CD4-positive, alpha-beta T cell (primary cell): ENCODE data around the gene CALHM6. TPM values are rescaled to one million over a fixed set of nuclear protein-coding genes. Genes with fewer than 3 reads are reported as not detected.

Source experiments
- ATAC-seq: fragments of 200-7000 bp; cut with Tn5 transposase; one replicate; pipeline ENCODE4 v1.10.0; 2022; ENCODE audit warnings: mild to moderate bottlenecking; ENCODE audit not compliant: poor library complexity
- CTCF ChIA-PET: fragments of 350-600 bp; sonication (Branson Sonifier 250); formaldehyde crosslinking; loops from one replicate; lab custom pipeline; 2021; ENCODE audit warnings: antibody characterized with exemption, inconsistent platforms; lab: Charles Lee
- POLR2A ChIA-PET: fragments of 350-600 bp; sonication (Branson Sonifier 250); formaldehyde crosslinking; loops from one replicate; lab custom pipeline; 2021; ENCODE audit warnings: antibody characterized with exemption, inconsistent platforms; lab: Charles Lee
- DNase-seq, 14 experiments: peaks; one replicate each; pipeline ENCODE4 v3.0.0-alpha.2; 2013 to 2020; ENCODE audit warnings: mixed read lengths in 2 of 14
- H3K27ac ChIP-seq, 2 donors: one replicate each; pipeline versions ENCODE4 v1.5.1 to v1.7.0; 2013; ENCODE audit warnings: low read length in 2 of 2, low read depth in 1 of 2, mild to moderate bottlenecking in 1 of 2
- H3K27me3 ChIP-seq, 2 experiments: 1 replicate in 1 of 2; 2 replicates in 1 of 2; pipeline versions ENCODE4 v1.6.1 to v1.7.0; 2013; ENCODE audit warnings: low read length in 2 of 2, control low read depth in 1 of 2, mild to moderate bottlenecking in 1 of 2, moderate library complexity in 1 of 2; ENCODE audit not compliant: insufficient read depth in 2 of 2, control insufficient read depth in 1 of 2
- H3K36me3 ChIP-seq: one replicate; pipeline ENCODE4 v1.6.1; 2013; ENCODE audit warnings: low read length, control low read depth; ENCODE audit not compliant: insufficient read depth
- H3K4me1 ChIP-seq: one replicate; pipeline ENCODE4 v1.6.1; 2013; ENCODE audit warnings: low read length, control low read depth; ENCODE audit not compliant: insufficient read depth
- H3K4me3 ChIP-seq: one replicate; pipeline ENCODE4 v1.5.1; 2013; ENCODE audit warnings: mild to moderate bottlenecking, low read length, moderate library complexity
- H3K9me3 ChIP-seq, 2 experiments: 1 replicate in 1 of 2; 2 replicates in 1 of 2; pipeline versions ENCODE4 v1.6.1 to v1.7.0; 2013; ENCODE audit warnings: low read length in 2 of 2, mild to moderate bottlenecking in 2 of 2, control low read depth in 1 of 2, moderate library complexity in 1 of 2; ENCODE audit not compliant: control insufficient read depth in 1 of 2, insufficient read depth in 1 of 2
- H3K27ac Mint-ChIP-seq: one replicate; pipeline ENCODE4 v1.8.0; 2020; ENCODE audit warnings: mixed read lengths
- H3K27me3 Mint-ChIP-seq: one replicate; pipeline ENCODE4 v1.8.0; 2021; ENCODE audit warnings: mixed read lengths
- H3K36me3 Mint-ChIP-seq: one replicate; pipeline ENCODE4 v1.8.0; 2021; ENCODE audit warnings: low read depth, mixed read lengths
- H3K4me1 Mint-ChIP-seq: one replicate; pipeline ENCODE4 v1.8.0; 2021; ENCODE audit warnings: low read depth, mixed read lengths
- H3K4me3 Mint-ChIP-seq: one replicate; pipeline ENCODE4 v1.8.0; 2020; ENCODE audit warnings: mild to moderate bottlenecking, mixed read lengths
- H3K9me3 Mint-ChIP-seq: one replicate; pipeline ENCODE4 v1.8.0; 2020; ENCODE audit warnings: mixed read lengths
- CTCF ChIP-seq: fragments of 200-600 bp; IDR thresholded peaks from one replicate; pipeline ENCODE4 v1.8.0; 2022; ENCODE audit warnings: antibody characterized with exemption, mild to moderate bottlenecking
- intact Hi-C, 2 experiments: fragments of 100-400 bp; cut with DNase I in 1 of 2; cut with micrococcal nuclease in 1 of 2; formaldehyde crosslinking; loops; one replicate each; pipeline versions ENCODE4 v1.15.1 to v1.9.0; 2023 to 2025; cut with DNase I, micrococcal nuclease
- total RNA-seq, 174 experiments: library from RNA in 2 of 174; stranded (reverse) in 2 of 174; gene quantifications; one replicate each; pipeline ENCODE4 v1.2.3 and lab custom pipeline; 2021 to 2026

CALHM6 gene
- total RNA-seq, 2 experiments from 2014 or later, result 3.0 to 3.1 TPM

GRCh38 chr6:116500969-116501433, 39.8 kb downstream of the CALHM6 start:
- CTCF ChIA-PET, result no interaction called here
- peak in 6 of 14 experiments; percentile 4 to 62 (median 23) for DNase-seq
- no peak overlapping the region for H3K4me3 ChIP-seq

GRCh38 chr6:116507324-116507723, 46.1 kb downstream of the CALHM6 start:
- intact Hi-C loops, result no loop called here
- H3K36me3 Mint-ChIP-seq, result no peaks in the 10 kb centered on the region
- H3K27me3 Mint-ChIP-seq, result peaks cover 22% of the 10 kb centered on the region
- peaks cover 8% of the 10 kb centered on the region for H3K9me3 Mint-ChIP-seq
- Histone ChIP-seq H3K9me3 (peaks cover 0 to 3% of the 10 kb centered on the region in 2 experiments), H3K27me3 (no peaks in the 10 kb centered on the region), H3K4me1 (no peaks in the 10 kb centered on the region), H3K27ac (no peak overlapping the region), H3K36me3 (no peaks in the 10 kb centered on the region), H3K4me3 (no peak overlapping the region)
- ChIA-PET POLR2A (no interaction called here), CTCF (interaction anchor here (1.0 kb wide), 1 partner anchor 53 kb away, joined by 3 read pairs; no protein-coding TSS in a partner anchor)
- ATAC-seq (no peak), DNase-seq (no peak)
- H3K4me1 Mint-ChIP-seq, result no peaks in the 10 kb centered on the region
- no peak for TF ChIP-seq CTCF
- H3K27ac Mint-ChIP-seq, result no peak overlapping the region
- H3K4me3 Mint-ChIP-seq, result no peak overlapping the region

More at GRCh38 chr6:116500969-116501433, 39.8 kb downstream of the CALHM6 start:
- Histone ChIP-seq H3K4me1 (peaks cover 13% of the 10 kb centered on the region), H3K9me3 (peaks cover 0 to 8% of the 10 kb centered on the region in 2 experiments), H3K27ac (no peak overlapping the region), H3K27me3 (peaks cover 0 to 3% of the 10 kb centered on the region in 2 experiments), H3K36me3 (no peaks in the 10 kb centered on the region)
- no peak for TF ChIP-seq CTCF
- Mint-ChIP-seq H3K36me3 (no peaks in the 10 kb centered on the region), H3K9me3 (peaks cover 2% of the 10 kb centered on the region), H3K4me3 (no peak overlapping the region), H3K27ac (no peak overlapping the region), H3K27me3 (peaks cover 27% of the 10 kb centered on the region), H3K4me1 (no peaks in the 10 kb centered on the region)
- intact Hi-C loops, result no loop called here
- POLR2A ChIA-PET, result no interaction called here
- peak; percentile 67 for ATAC-seq

GRCh38 chr6:116508527-116508926, 47.4 kb downstream of the CALHM6 start:
- Histone ChIP-seq H3K27me3 (no peaks in the 10 kb centered on the region), H3K4me1 (no peaks in the 10 kb centered on the region), H3K36me3 (no peaks in the 10 kb centered on the region), H3K4me3 (no peak overlapping the region), H3K27ac (no peak overlapping the region), H3K9me3 (peaks cover 0 to 3% of the 10 kb centered on the region in 2 experiments)
- H3K36me3 Mint-ChIP-seq, result no peaks in the 10 kb centered on the region
- no peak for DNase-seq
- H3K9me3 Mint-ChIP-seq, result peaks cover 8% of the 10 kb centered on the region
- H3K4me3 Mint-ChIP-seq, result no peak overlapping the region
- intact Hi-C loops, result no loop called here
- ATAC-seq, result no peak
- no peaks in the 10 kb centered on the region for H3K4me1 Mint-ChIP-seq
- no peak for TF ChIP-seq CTCF
- no peak overlapping the region for H3K27ac Mint-ChIP-seq
- ChIA-PET POLR2A (no interaction called here), CTCF (no interaction called here)
- peaks cover 9% of the 10 kb centered on the region for H3K27me3 Mint-ChIP-seq
